Astrocyte (in vitro differentiated cells and primary cell): ENCODE data around the gene MTMR12. TPM values are rescaled to one million over a fixed set of nuclear protein-coding genes. Genes with fewer than 3 reads are reported as not detected.

Source experiments
- DNase-seq: peaks from one replicate; pipeline ENCODE4 v3.0.0-alpha.2; 2010; ENCODE audit warnings: low read depth
- FAIRE-seq: peaks from 2 replicates; lab custom pipeline; 2011; peaks lifted over from hg19 to GRCh38; lab: Jason Lieb, UNC
- H2AFZ ChIP-seq: 2 replicates; pipeline ENCODE4 v1.6.0; 2012; ENCODE audit warnings: low read depth, low read length, inconsistent platforms
- H3K27ac ChIP-seq: 2 replicates; pipeline ENCODE4 v1.5.1; 2011; ENCODE audit warnings: low read depth, low read length, inconsistent platforms
- H3K27me3 ChIP-seq: 2 replicates; pipeline ENCODE4 v1.6.0; 2011; ENCODE audit warnings: low read length, inconsistent platforms; ENCODE audit not compliant: insufficient read depth
- H3K36me3 ChIP-seq: 2 replicates; pipeline ENCODE4 v1.5.1; 2011; ENCODE audit warnings: low read length, inconsistent platforms; ENCODE audit not compliant: insufficient read depth
- H3K4me1 ChIP-seq: 2 replicates; pipeline ENCODE4 v1.5.1; 2011; ENCODE audit warnings: low read length, inconsistent platforms; ENCODE audit not compliant: insufficient read depth
- H3K4me2 ChIP-seq: 2 replicates; pipeline ENCODE4 v1.6.0; 2012; ENCODE audit warnings: low read length, inconsistent platforms
- H3K4me3 ChIP-seq: 2 replicates; pipeline ENCODE4 v1.5.1; 2011; ENCODE audit warnings: low read depth, mild to moderate bottlenecking, low read length, inconsistent platforms; ENCODE audit not compliant: insufficient read depth
- H3K79me2 ChIP-seq: 2 replicates; pipeline ENCODE4 v1.6.0; 2012; ENCODE audit warnings: mild to moderate bottlenecking, low read length, inconsistent platforms; ENCODE audit not compliant: insufficient read depth
- H3K9ac ChIP-seq: 2 replicates; pipeline ENCODE4 v1.6.0; 2012; ENCODE audit warnings: mild to moderate bottlenecking, low read length, inconsistent platforms
- H3K9me3 ChIP-seq: 2 replicates; pipeline ENCODE4 v1.5.1; 2012; ENCODE audit warnings: low read depth, mild to moderate bottlenecking, low read length, inconsistent platforms; ENCODE audit not compliant: insufficient read depth
- H4K20me1 ChIP-seq: 2 replicates; pipeline ENCODE4 v1.6.0; 2012; ENCODE audit warnings: low read length, inconsistent platforms; ENCODE audit not compliant: insufficient read depth
- H3K27ac Mint-ChIP-seq: one replicate; pipeline ENCODE4 v1.8.0; 2021; ENCODE audit warnings: mild to moderate bottlenecking, mixed read lengths; ENCODE audit not compliant: unreplicated experiment
- H3K27me3 Mint-ChIP-seq: one replicate; pipeline ENCODE4 v1.8.0; 2021; ENCODE audit warnings: low read depth, mixed read lengths; ENCODE audit not compliant: unreplicated experiment
- H3K36me3 Mint-ChIP-seq: one replicate; pipeline ENCODE4 v1.8.0; 2021; ENCODE audit warnings: low read depth, mixed read lengths; ENCODE audit not compliant: unreplicated experiment
- H3K4me1 Mint-ChIP-seq: one replicate; pipeline ENCODE4 v1.8.0; 2021; ENCODE audit warnings: low read depth, mixed read lengths; ENCODE audit not compliant: unreplicated experiment
- H3K4me3 Mint-ChIP-seq: one replicate; pipeline ENCODE4 v1.8.0; 2021; ENCODE audit warnings: mild to moderate bottlenecking, moderate library complexity, mixed read lengths; ENCODE audit not compliant: unreplicated experiment
- H3K9me3 Mint-ChIP-seq: one replicate; pipeline ENCODE4 v1.8.0; 2021; ENCODE audit warnings: mild to moderate bottlenecking, mixed read lengths; ENCODE audit not compliant: unreplicated experiment
- EZH2 ChIP-seq: IDR thresholded peaks from 2 replicates; pipeline ENCODE4 v1.6.1; 2012; ENCODE audit warnings: mild to moderate bottlenecking, low read length, inconsistent platforms; ENCODE audit not compliant: insufficient read depth
- total RNA-seq: library from RNA; stranded (reverse); gene quantifications from 2 replicates; pipeline ENCODE4 v1.2.1, GENCODE V29; 2021
- TF ChIP-seq, protein P1 (sequence below): IDR thresholded peaks from 2 replicates; pipeline ENCODE4 v1.5.1; 2011; ENCODE audit warnings: low read depth, mild to moderate bottlenecking, inconsistent platforms, low read length, moderate library complexity; ENCODE audit not compliant: insufficient read depth

Gene MTMR12
- total RNA-seq, 1 donor from 2014 or later: 23.1 TPM

DNA sequence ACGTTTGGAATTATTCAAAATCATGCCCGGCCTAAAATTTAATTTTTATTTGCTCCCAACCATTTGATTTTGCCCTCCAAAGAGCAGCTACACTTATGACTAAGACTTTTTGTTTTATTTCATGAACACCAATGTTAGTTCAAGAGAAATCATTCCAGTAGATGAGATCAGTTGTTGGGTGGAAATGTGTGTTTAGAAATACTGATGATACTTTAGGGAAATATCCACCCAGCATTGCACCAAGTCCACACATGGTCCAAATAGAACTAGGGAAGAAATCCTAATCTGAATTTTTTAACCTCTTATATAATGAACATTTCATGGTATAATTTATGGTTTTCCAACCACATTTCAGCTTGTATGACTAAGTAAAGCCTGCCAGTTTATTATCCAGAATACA, 110.3 kb downstream of the MTMR12 start:
- no peaks in the 10 kb centered on the region for H3K36me3 Mint-ChIP-seq
- H3K9me3 Mint-ChIP-seq: no peaks in the 10 kb centered on the region
- no peak overlapping the region for H3K4me3 Mint-ChIP-seq
- TF ChIP-seq, protein P1, sequence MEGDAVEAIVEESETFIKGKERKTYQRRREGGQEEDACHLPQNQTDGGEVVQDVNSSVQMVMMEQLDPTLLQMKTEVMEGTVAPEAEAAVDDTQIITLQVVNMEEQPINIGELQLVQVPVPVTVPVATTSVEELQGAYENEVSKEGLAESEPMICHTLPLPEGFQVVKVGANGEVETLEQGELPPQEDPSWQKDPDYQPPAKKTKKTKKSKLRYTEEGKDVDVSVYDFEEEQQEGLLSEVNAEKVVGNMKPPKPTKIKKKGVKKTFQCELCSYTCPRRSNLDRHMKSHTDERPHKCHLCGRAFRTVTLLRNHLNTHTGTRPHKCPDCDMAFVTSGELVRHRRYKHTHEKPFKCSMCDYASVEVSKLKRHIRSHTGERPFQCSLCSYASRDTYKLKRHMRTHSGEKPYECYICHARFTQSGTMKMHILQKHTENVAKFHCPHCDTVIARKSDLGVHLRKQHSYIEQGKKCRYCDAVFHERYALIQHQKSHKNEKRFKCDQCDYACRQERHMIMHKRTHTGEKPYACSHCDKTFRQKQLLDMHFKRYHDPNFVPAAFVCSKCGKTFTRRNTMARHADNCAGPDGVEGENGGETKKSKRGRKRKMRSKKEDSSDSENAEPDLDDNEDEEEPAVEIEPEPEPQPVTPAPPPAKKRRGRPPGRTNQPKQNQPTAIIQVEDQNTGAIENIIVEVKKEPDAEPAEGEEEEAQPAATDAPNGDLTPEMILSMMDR: no peak
- TF ChIP-seq EZH2: no peak
- H3K9ac ChIP-seq: no peak overlapping the region
- DNase-seq (peak; percentile 41), FAIRE-seq (no peak)
- no peak overlapping the region for H3K27ac Mint-ChIP-seq
- no peaks in the 10 kb centered on the region for H3K27me3 ChIP-seq
- H4K20me1 ChIP-seq: no peaks in the 10 kb centered on the region
- H2AFZ ChIP-seq: no peak overlapping the region
- no peaks in the 10 kb centered on the region for H3K9me3 ChIP-seq
- no peak overlapping the region for H3K4me3 ChIP-seq
- H3K4me2 ChIP-seq: no peak overlapping the region
- H3K36me3 ChIP-seq: no peaks in the 10 kb centered on the region
- H3K4me1 ChIP-seq: no peaks in the 10 kb centered on the region
- H3K27me3 Mint-ChIP-seq: peaks cover 7% of the 10 kb centered on the region
- no peaks in the 10 kb centered on the region for H3K79me2 ChIP-seq
- no peak overlapping the region for H3K27ac ChIP-seq
- no peaks in the 10 kb centered on the region for H3K4me1 Mint-ChIP-seq

DNA sequence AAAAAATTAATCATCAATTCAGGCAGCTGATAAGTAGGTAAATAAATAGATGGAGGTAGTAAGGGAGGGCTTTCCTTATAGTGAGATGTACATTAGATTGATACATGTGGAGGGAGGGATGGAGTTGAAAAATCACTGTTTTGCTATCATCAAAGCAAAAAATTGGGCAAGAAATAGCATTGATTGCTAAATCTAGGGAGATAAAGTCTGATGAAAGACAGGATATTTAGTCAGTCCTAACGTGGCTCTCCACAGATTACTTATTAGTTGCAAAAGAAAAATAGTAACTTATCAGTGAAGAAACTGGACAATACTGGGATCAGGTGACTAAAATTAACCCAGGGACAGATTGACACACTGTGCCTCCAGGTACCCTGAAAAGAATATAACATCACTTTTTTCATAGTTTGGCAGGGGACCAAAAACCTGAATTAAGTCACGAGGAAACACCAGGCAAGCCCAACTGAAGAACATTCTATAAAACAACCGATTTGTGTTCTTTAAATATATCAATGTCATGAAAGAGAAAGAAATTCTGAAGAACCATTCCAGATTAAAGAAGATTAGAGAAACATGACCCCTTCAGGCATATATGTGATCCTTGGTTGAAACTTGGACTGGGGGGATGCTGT, 111.5 kb downstream of the MTMR12 start:
- FAIRE-seq: no peak
- H3K27me3 ChIP-seq: no peaks in the 10 kb centered on the region
- Mint-ChIP-seq H3K4me1 (no peaks in the 10 kb centered on the region), H3K9me3 (no peaks in the 10 kb centered on the region), H3K4me3 (no peak overlapping the region), H3K27ac (no peak overlapping the region), H3K27me3 (peaks cover 7% of the 10 kb centered on the region), H3K36me3 (no peaks in the 10 kb centered on the region)
- H2AFZ ChIP-seq: no peak overlapping the region
- H3K27ac ChIP-seq: no peak overlapping the region
- no peaks in the 10 kb centered on the region for H3K79me2 ChIP-seq
- no peak for DNase-seq
- H3K4me3 ChIP-seq: no peak overlapping the region
- no peak overlapping the region for H3K9ac ChIP-seq
- H4K20me1 ChIP-seq: no peaks in the 10 kb centered on the region
- H3K36me3 ChIP-seq: no peaks in the 10 kb centered on the region
- H3K4me2 ChIP-seq: no peak overlapping the region
- no peaks in the 10 kb centered on the region for H3K9me3 ChIP-seq
- H3K4me1 ChIP-seq: no peaks in the 10 kb centered on the region
- TF ChIP-seq, protein P1: no peak
- TF ChIP-seq EZH2: no peak

DNA sequence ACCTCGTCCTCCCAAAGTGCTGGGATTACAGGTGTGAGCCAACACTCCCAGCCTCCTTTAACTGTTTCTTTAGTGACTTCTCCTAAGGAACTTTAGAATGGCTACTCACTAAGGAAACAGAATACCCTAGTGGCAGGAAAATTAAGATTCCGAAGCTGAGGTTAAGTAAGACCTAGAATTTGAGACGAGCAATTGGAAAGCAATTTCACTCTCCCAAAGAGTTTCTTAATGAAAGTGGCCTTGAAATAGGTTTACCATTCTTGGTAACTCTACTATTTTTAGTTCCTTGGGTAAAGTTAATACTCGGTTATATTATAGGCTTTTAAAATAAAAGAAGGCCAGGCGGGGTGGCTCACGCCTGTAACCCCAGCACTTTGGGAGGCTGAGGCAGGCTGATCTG, 115.7 kb downstream of the MTMR12 start:
- FAIRE-seq: no peak
- no peak overlapping the region for H3K27ac Mint-ChIP-seq
- H3K36me3 ChIP-seq: no peaks in the 10 kb centered on the region

More for the DNA sequence above, 115.7 kb downstream of the MTMR12 start:
- no peak overlapping the region for H3K4me3 Mint-ChIP-seq
- Histone ChIP-seq H2AFZ (no peak overlapping the region), H3K79me2 (no peaks in the 10 kb centered on the region), H3K4me3 (no peak overlapping the region), H3K4me1 (peaks cover 8% of the 10 kb centered on the region), H4K20me1 (no peaks in the 10 kb centered on the region), H3K27me3 (no peaks in the 10 kb centered on the region), H3K9ac (no peak overlapping the region), H3K27ac (no peak overlapping the region), H3K4me2 (no peak overlapping the region), H3K9me3 (no peaks in the 10 kb centered on the region)
- DNase-seq: no peak
- peaks cover 2% of the 10 kb centered on the region for H3K4me1 Mint-ChIP-seq
- no peaks in the 10 kb centered on the region for H3K36me3 Mint-ChIP-seq
- no peaks in the 10 kb centered on the region for H3K27me3 Mint-ChIP-seq
- TF ChIP-seq, protein P1: no peak
- no peak for TF ChIP-seq EZH2
- peaks cover 1% of the 10 kb centered on the region for H3K9me3 Mint-ChIP-seq
